ENCODE results near the gene BANP.
"Not testable (repeated sequence)": the region's sequence is repeated elsewhere in the genome, so short reads cannot be mapped to it uniquely, and the experiment has no call there.

BANP gene

DNA sequence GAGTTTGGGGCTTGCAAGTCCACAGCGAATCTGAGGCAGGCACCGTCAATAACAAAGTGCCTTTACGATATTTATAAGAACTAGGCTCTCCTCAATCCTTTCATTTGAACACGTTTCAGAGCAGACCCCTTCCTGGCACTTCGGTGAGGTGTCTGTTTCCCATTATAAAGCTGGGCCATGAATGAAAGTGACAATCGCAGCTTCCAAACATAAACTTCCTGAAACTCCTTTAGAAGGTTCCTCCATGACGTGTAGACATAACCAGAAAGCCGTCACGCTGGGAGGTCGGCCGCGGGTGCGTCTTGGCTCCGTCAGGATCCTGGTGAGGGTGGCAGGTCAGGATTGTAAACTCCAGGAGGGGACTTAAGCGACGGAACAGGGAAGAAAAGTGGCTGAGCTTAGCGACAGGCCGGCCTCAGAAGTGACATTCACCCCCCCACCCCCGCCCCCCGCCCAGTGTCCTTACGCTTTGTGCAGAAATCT, 150.4 kb downstream of the BANP start:
- peaks cover 15% of the 10 kb centered on the region for H3K27me3 ChIP-seq (ENCODE audit: control insufficient read depth, insufficient read depth, low read length)

DNA sequence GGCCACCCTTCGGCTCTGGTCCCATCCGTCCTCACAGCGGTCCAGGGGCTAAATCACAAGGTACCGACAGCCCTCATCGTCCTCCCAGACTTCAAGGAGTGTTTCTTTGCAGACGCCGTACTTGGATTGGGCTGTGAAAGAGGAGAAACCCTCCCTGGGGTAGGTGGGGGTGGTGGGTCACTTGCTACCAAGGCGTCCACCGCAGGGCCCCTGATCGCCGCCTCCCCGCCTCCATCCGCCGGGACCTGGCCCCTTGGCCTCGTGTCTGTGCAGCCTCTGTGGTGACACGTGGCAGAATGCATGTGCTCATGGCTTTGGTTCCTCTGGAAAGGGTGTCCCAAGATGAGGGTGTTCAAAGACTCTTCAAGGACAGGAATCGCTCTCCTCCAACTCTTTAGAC, 151.4 kb downstream of the BANP start:
- no peaks in the 10 kb centered on the region for H3K4me1 ChIP-seq (ENCODE audit: control insufficient read depth, insufficient read depth, low read length)
- H3K9ac ChIP-seq (ENCODE audit: low read length), result no peak overlapping the region
- H3K4me3 ChIP-seq (ENCODE audit: low read length), result no peak overlapping the region
- no peaks in the 10 kb centered on the region for H3K9me3 ChIP-seq (ENCODE audit: control insufficient read depth, low read length)
- H3K36me3 ChIP-seq (ENCODE audit: control insufficient read depth, insufficient read depth, low read length), result no peaks in the 10 kb centered on the region
- peaks cover 15% of the 10 kb centered on the region for H3K27me3 ChIP-seq (ENCODE audit: control insufficient read depth, insufficient read depth, low read length)

More for the DNA sequence above, 150.4 kb downstream of the BANP start:
- H3K9me3 ChIP-seq (ENCODE audit: control insufficient read depth, low read length); H3K4me1 ChIP-seq (ENCODE audit: control insufficient read depth, insufficient read depth, low read length); H3K9ac ChIP-seq (ENCODE audit: low read length); H3K4me3 ChIP-seq (ENCODE audit: low read length); H3K36me3 ChIP-seq (ENCODE audit: control insufficient read depth, insufficient read depth, low read length): not testable (repeated sequence)

DNA sequence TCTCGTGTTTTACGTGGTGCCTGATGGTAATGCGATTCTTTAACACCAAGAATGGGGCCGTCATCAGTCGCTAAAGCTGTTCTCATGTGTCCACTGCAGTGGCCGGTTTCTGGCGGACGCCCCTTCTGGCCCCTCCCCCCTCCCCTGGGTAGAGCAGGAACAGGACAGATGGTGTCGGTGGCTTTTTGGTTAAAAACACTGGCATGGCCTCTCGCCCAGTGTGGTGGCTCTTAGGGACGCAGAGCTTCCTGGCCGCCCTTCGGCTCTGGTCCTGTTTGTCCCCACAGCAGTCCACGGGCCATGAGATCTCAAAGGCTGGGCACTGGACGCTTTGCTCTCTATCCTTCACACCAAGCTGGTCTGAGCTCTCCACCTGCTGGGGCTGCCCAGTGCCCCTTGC, 151.8 kb downstream of the BANP start:
- no peak overlapping the region for H3K9ac ChIP-seq (ENCODE audit: low read length)
- H3K4me3 ChIP-seq (ENCODE audit: low read length), result no peak overlapping the region
- H3K9me3 ChIP-seq (ENCODE audit: control insufficient read depth, low read length), result no peaks in the 10 kb centered on the region
- H3K27me3 ChIP-seq (ENCODE audit: control insufficient read depth, insufficient read depth, low read length), result peaks cover 15% of the 10 kb centered on the region
- no peaks in the 10 kb centered on the region for H3K4me1 ChIP-seq (ENCODE audit: control insufficient read depth, insufficient read depth, low read length)
- H3K36me3 ChIP-seq (ENCODE audit: control insufficient read depth, insufficient read depth, low read length), result no peaks in the 10 kb centered on the region

- peaks cover 12% of the 10 kb centered on the region for H3K27me3 ChIP-seq (ENCODE audit: control insufficient read depth, insufficient read depth, low read length)
- H3K9me3 ChIP-seq (ENCODE audit: control insufficient read depth, low read length), result no peaks in the 10 kb centered on the region
- no peaks in the 10 kb centered on the region for H3K36me3 ChIP-seq (ENCODE audit: control insufficient read depth, insufficient read depth, low read length)
- no peak overlapping the region for H3K4me3 ChIP-seq (ENCODE audit: low read length)
- H3K4me1 ChIP-seq (ENCODE audit: control insufficient read depth, insufficient read depth, low read length), result no peaks in the 10 kb centered on the region
- H3K9ac ChIP-seq (ENCODE audit: low read length), result no peak overlapping the region
These were observed 152.5 kb downstream of the BANP start for GRCh38 chr16:88103581-88104188.

DNA sequence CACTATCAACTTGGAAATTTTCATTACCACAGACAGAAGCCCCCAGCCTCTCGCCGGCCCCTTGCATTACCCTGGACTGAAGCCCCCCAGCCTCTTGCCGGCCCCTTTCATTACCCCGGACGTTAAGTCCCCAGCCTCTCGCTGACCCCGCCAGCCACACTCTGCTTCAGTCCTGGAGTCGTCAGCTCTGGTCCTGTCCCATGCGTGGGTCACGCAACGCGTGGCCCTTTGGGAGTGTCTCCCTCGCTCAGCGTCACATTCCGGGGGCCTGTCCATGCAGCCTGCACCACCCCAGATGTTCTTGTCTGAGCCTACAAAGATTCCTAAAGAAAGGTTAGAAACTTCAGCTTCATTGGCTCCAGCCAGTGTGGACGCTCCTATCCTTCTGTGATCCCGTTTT, 153.1 kb downstream of the BANP start:
- H3K27me3 ChIP-seq (ENCODE audit: control insufficient read depth, insufficient read depth, low read length); H3K9ac ChIP-seq (ENCODE audit: low read length); H3K36me3 ChIP-seq (ENCODE audit: control insufficient read depth, insufficient read depth, low read length); H3K4me1 ChIP-seq (ENCODE audit: control insufficient read depth, insufficient read depth, low read length); H3K4me3 ChIP-seq (ENCODE audit: low read length); H3K9me3 ChIP-seq (ENCODE audit: control insufficient read depth, low read length): not testable (repeated sequence)

DNA sequence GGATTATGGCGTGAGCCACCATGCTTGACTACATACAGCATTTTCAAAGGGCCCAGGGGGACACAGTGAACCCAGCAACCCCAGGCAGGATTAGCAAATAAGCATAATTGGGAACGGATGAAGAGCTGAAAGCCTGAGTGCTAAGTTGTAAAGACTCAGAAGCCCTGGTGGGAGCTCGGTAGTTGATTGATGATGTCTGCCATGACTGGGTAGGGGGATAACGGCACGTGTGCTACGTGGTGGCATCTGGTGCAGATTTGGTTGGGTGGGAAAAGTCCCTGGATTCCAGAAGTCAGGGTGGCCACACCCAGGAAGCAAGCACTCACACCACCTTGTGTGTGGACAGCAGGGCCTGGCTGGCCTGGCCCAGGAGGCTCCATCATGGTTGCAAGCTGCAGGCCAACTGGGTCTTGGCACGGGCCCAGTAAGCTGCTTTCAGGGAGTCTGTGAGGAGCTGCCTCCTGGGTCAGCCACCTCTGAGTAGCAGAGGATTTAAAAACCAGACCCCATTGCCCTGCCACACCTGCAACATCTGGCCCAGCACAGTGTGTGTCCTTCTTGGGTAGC, 154.4 kb downstream of the BANP start:
- H3K27me3 ChIP-seq (ENCODE audit: control insufficient read depth, insufficient read depth, low read length), result not testable (repeated sequence)

DNA sequence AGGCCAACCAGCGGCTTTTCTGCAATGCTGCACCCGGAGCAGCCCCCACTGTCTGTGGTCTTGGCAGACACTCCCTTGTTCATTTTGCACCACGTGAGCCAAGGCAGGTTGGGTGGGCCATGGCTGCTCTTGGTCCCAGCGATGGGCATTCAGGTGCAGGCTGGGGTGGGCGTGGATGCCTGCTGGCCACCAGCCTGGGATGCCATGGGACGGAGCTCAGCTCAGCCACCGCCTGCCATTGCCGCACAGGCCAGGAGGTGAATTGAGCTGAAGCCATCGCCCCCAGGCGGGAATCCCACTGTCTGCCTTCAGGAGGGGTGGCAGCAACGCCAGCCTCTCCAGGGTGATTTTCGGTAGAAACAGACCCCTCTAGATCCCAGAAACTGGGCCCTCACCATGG, 155.3 kb downstream of the BANP start:
- not testable (repeated sequence) for H3K9ac ChIP-seq (ENCODE audit: low read length); H3K27me3 ChIP-seq (ENCODE audit: control insufficient read depth, insufficient read depth, low read length); H3K36me3 ChIP-seq (ENCODE audit: control insufficient read depth, insufficient read depth, low read length); H3K9me3 ChIP-seq (ENCODE audit: control insufficient read depth, low read length); H3K4me3 ChIP-seq (ENCODE audit: low read length); H3K4me1 ChIP-seq (ENCODE audit: control insufficient read depth, insufficient read depth, low read length)

More for the DNA sequence above, 154.4 kb downstream of the BANP start:
- not testable (repeated sequence) for H3K9ac ChIP-seq (ENCODE audit: low read length); H3K4me1 ChIP-seq (ENCODE audit: control insufficient read depth, insufficient read depth, low read length); H3K4me3 ChIP-seq (ENCODE audit: low read length); H3K9me3 ChIP-seq (ENCODE audit: control insufficient read depth, low read length); H3K36me3 ChIP-seq (ENCODE audit: control insufficient read depth, insufficient read depth, low read length)

- no peak overlapping the region for H3K4me3 ChIP-seq (ENCODE audit: low read length)
- no peak overlapping the region for H3K9ac ChIP-seq (ENCODE audit: low read length)
- no peaks in the 10 kb centered on the region for H3K27me3 ChIP-seq (ENCODE audit: control insufficient read depth, insufficient read depth, low read length)
- H3K36me3 ChIP-seq (ENCODE audit: control insufficient read depth, insufficient read depth, low read length), result no peaks in the 10 kb centered on the region
- H3K9me3 ChIP-seq (ENCODE audit: control insufficient read depth, low read length), result no peaks in the 10 kb centered on the region
- no peaks in the 10 kb centered on the region for H3K4me1 ChIP-seq (ENCODE audit: control insufficient read depth, insufficient read depth, low read length)
These were observed 157.5 kb downstream of the BANP start for GRCh38 chr16:88108762-88109161.

DNA sequence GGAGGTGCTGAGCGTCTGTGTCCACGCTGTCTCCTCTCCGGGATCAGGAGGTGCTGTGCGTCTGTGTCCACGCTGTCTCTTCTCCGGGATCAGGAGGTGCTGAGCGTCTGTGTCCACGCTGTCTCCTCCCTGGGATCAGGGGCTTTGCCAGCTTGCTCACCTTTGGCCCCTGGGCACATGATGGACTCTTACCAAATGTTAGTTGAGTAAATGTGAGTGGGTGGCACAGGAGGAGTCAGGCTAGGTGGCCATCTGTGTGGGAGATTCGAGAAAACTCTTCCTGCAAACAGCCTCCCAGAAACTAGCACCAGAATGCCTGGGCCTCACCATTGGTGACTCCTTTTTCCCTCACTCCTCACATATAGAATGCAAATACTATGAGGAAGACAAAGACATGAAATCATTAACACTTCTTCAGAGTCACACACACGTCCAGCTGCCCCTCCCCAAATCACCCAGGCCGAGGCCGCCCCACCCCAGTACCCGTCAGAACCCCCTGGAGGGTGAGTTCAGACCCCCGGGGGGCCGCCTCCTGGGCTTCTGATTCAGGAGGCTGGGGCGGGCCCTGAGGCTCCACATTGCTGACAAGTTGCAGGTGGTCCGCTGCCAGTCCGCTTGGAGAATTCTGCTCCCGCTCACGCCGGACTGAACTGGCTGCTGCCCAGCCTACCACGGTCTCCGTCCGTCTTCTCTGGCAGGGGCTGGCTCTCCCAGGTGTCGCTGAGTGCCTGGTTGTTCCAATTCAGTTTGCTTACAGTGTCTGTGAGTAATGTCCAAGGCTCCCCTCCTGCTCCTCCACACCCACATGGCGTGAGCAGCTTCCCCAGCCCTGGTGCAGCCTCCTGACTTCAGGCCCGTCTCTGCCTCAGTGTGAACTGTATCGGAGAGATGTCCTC, 158.7 kb downstream of the BANP start:
- H3K4me3 ChIP-seq (ENCODE audit: low read length); H3K36me3 ChIP-seq (ENCODE audit: control insufficient read depth, insufficient read depth, low read length); H3K4me1 ChIP-seq (ENCODE audit: control insufficient read depth, insufficient read depth, low read length); H3K27me3 ChIP-seq (ENCODE audit: control insufficient read depth, insufficient read depth, low read length); H3K9ac ChIP-seq (ENCODE audit: low read length); H3K9me3 ChIP-seq (ENCODE audit: control insufficient read depth, low read length): not testable (repeated sequence)

- H3K9me3 ChIP-seq (ENCODE audit: control insufficient read depth, low read length); H3K4me3 ChIP-seq (ENCODE audit: low read length); H3K4me1 ChIP-seq (ENCODE audit: control insufficient read depth, insufficient read depth, low read length); H3K36me3 ChIP-seq (ENCODE audit: control insufficient read depth, insufficient read depth, low read length); H3K9ac ChIP-seq (ENCODE audit: low read length); H3K27me3 ChIP-seq (ENCODE audit: control insufficient read depth, insufficient read depth, low read length): not testable (repeated sequence)
These were observed 159.8 kb downstream of the BANP start for GRCh38 chr16:88110875-88111494.

DNA sequence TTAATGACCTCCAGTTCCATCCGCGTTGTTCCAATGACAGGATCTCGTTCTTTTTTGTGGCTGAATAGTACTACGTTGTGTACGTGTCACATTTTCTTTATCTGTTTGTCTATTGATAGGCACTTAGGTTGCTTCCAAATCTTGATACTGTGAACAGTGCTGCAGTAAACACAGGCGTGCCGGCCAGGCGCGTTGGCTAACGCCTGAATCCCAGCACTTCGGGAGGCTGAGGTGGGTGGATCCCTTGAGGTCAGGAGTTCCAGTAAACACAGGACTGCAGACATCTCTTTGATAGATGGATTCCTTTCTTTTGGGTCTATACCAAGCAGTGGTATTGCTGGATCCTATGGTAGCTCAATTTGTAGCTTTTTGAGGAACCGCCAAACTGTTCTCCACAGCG, 160.7 kb downstream of the BANP start:
- H3K27me3 ChIP-seq (ENCODE audit: control insufficient read depth, insufficient read depth, low read length); H3K9ac ChIP-seq (ENCODE audit: low read length): not testable (repeated sequence)

DNA sequence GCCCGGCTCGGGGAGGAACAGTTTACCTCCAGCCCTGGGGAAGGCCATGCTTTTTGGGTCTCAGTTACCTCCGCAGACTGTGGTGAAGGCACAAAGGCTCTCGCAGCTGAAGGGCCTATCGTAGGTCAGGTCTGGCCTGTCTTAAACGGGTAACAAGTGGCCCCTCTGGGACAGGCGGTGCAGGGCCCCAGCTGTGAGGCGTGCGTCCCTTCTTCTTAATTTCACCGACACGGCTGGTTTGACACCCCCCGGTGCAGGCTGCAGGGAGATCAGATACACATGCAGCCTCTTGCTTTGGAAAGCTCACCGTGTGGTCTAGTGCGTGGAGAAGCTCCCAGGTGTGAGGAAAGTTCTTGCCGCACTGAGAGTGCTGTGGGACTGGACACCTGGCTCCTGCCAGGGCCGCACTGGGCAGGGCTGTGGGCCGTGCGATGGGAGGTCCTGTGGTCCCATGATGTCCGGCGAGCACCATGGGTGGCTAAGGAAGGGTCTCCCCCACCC, 162.4 kb downstream of the BANP start:
- Histone ChIP-seq H3K36me3 (ENCODE audit: control insufficient read depth, insufficient read depth, low read length) (no peaks in the 10 kb centered on the region), H3K9me3 (ENCODE audit: control insufficient read depth, low read length) (no peaks in the 10 kb centered on the region), H3K4me3 (ENCODE audit: low read length) (no peak overlapping the region), H3K9ac (ENCODE audit: low read length) (no peak overlapping the region), H3K27me3 (ENCODE audit: control insufficient read depth, insufficient read depth, low read length) (no peaks in the 10 kb centered on the region), H3K4me1 (ENCODE audit: control insufficient read depth, insufficient read depth, low read length) (no peaks in the 10 kb centered on the region)

More for the DNA sequence above, 160.7 kb downstream of the BANP start:
- not testable (repeated sequence) for H3K4me1 ChIP-seq (ENCODE audit: control insufficient read depth, insufficient read depth, low read length); H3K36me3 ChIP-seq (ENCODE audit: control insufficient read depth, insufficient read depth, low read length); H3K9me3 ChIP-seq (ENCODE audit: control insufficient read depth, low read length); H3K4me3 ChIP-seq (ENCODE audit: low read length)
